Astrocyte (in vitro differentiated cells and primary cell): ENCODE data around the gene BRSK1. TPM values are rescaled to one million over a fixed set of nuclear protein-coding genes. Genes with fewer than 3 reads are reported as not detected.

Source experiments
- DNase-seq: peaks from one replicate; pipeline ENCODE4 v3.0.0-alpha.2; 2010; ENCODE audit warnings: low read depth
- FAIRE-seq: peaks from 2 replicates; lab custom pipeline; 2011; peaks lifted over from hg19 to GRCh38; lab: Jason Lieb, UNC
- H2AFZ ChIP-seq: 2 replicates; pipeline ENCODE4 v1.6.0; 2012; ENCODE audit warnings: low read depth, low read length, inconsistent platforms
- H3K27ac ChIP-seq: 2 replicates; pipeline ENCODE4 v1.5.1; 2011; ENCODE audit warnings: low read depth, low read length, inconsistent platforms
- H3K27me3 ChIP-seq: 2 replicates; pipeline ENCODE4 v1.6.0; 2011; ENCODE audit warnings: low read length, inconsistent platforms; ENCODE audit not compliant: insufficient read depth
- H3K36me3 ChIP-seq: 2 replicates; pipeline ENCODE4 v1.5.1; 2011; ENCODE audit warnings: low read length, inconsistent platforms; ENCODE audit not compliant: insufficient read depth
- H3K4me1 ChIP-seq: 2 replicates; pipeline ENCODE4 v1.5.1; 2011; ENCODE audit warnings: low read length, inconsistent platforms; ENCODE audit not compliant: insufficient read depth
- H3K4me2 ChIP-seq: 2 replicates; pipeline ENCODE4 v1.6.0; 2012; ENCODE audit warnings: low read length, inconsistent platforms
- H3K4me3 ChIP-seq: 2 replicates; pipeline ENCODE4 v1.5.1; 2011; ENCODE audit warnings: low read depth, mild to moderate bottlenecking, low read length, inconsistent platforms; ENCODE audit not compliant: insufficient read depth
- H3K79me2 ChIP-seq: 2 replicates; pipeline ENCODE4 v1.6.0; 2012; ENCODE audit warnings: mild to moderate bottlenecking, low read length, inconsistent platforms; ENCODE audit not compliant: insufficient read depth
- H3K9ac ChIP-seq: 2 replicates; pipeline ENCODE4 v1.6.0; 2012; ENCODE audit warnings: mild to moderate bottlenecking, low read length, inconsistent platforms
- H3K9me3 ChIP-seq: 2 replicates; pipeline ENCODE4 v1.5.1; 2012; ENCODE audit warnings: low read depth, mild to moderate bottlenecking, low read length, inconsistent platforms; ENCODE audit not compliant: insufficient read depth
- H4K20me1 ChIP-seq: 2 replicates; pipeline ENCODE4 v1.6.0; 2012; ENCODE audit warnings: low read length, inconsistent platforms; ENCODE audit not compliant: insufficient read depth
- H3K27ac Mint-ChIP-seq: one replicate; pipeline ENCODE4 v1.8.0; 2021; ENCODE audit warnings: mild to moderate bottlenecking, mixed read lengths; ENCODE audit not compliant: unreplicated experiment
- H3K27me3 Mint-ChIP-seq: one replicate; pipeline ENCODE4 v1.8.0; 2021; ENCODE audit warnings: low read depth, mixed read lengths; ENCODE audit not compliant: unreplicated experiment
- H3K36me3 Mint-ChIP-seq: one replicate; pipeline ENCODE4 v1.8.0; 2021; ENCODE audit warnings: low read depth, mixed read lengths; ENCODE audit not compliant: unreplicated experiment
- H3K4me1 Mint-ChIP-seq: one replicate; pipeline ENCODE4 v1.8.0; 2021; ENCODE audit warnings: low read depth, mixed read lengths; ENCODE audit not compliant: unreplicated experiment
- H3K4me3 Mint-ChIP-seq: one replicate; pipeline ENCODE4 v1.8.0; 2021; ENCODE audit warnings: mild to moderate bottlenecking, moderate library complexity, mixed read lengths; ENCODE audit not compliant: unreplicated experiment
- H3K9me3 Mint-ChIP-seq: one replicate; pipeline ENCODE4 v1.8.0; 2021; ENCODE audit warnings: mild to moderate bottlenecking, mixed read lengths; ENCODE audit not compliant: unreplicated experiment
- CTCF ChIP-seq: IDR thresholded peaks from 2 replicates; pipeline ENCODE4 v1.5.1; 2011; ENCODE audit warnings: low read depth, mild to moderate bottlenecking, inconsistent platforms, low read length, moderate library complexity; ENCODE audit not compliant: insufficient read depth
- EZH2 ChIP-seq: IDR thresholded peaks from 2 replicates; pipeline ENCODE4 v1.6.1; 2012; ENCODE audit warnings: mild to moderate bottlenecking, low read length, inconsistent platforms; ENCODE audit not compliant: insufficient read depth
- total RNA-seq: library from RNA; stranded (reverse); gene quantifications from 2 replicates; pipeline ENCODE4 v1.2.1, GENCODE V29; 2021

The BRSK1 gene
- total RNA-seq, 1 donor from 2014 or later: 18.8 TPM

GRCh38 chr19:55311397-55311796 lies 27.6 kb downstream of the BRSK1 start:
- FAIRE-seq: no peak

GRCh38 chr19:55311797-55312196 lies 28.0 kb downstream of the BRSK1 start:
- no peaks in the 10 kb centered on the region for H3K4me1 ChIP-seq
- H3K9me3 ChIP-seq: peaks cover 3% of the 10 kb centered on the region
- Mint-ChIP-seq H3K4me3 (no peak overlapping the region), H3K27ac (no peak overlapping the region), H3K4me1 (no peaks in the 10 kb centered on the region), H3K9me3 (no peaks in the 10 kb centered on the region), H3K36me3 (peaks cover 24% of the 10 kb centered on the region), H3K27me3 (no peaks in the 10 kb centered on the region)
- no peaks in the 10 kb centered on the region for H3K79me2 ChIP-seq
- no peak overlapping the region for H3K4me3 ChIP-seq
- peaks cover 6% of the 10 kb centered on the region for H3K36me3 ChIP-seq
- no peaks in the 10 kb centered on the region for H4K20me1 ChIP-seq
- no peak overlapping the region for H3K27ac ChIP-seq
- no peak for DNase-seq
- no peak for FAIRE-seq
- no peaks in the 10 kb centered on the region for H3K27me3 ChIP-seq
- no peak overlapping the region for H3K4me2 ChIP-seq
- no peak for TF ChIP-seq EZH2
- TF ChIP-seq CTCF: no peak
- H2AFZ ChIP-seq: no peak overlapping the region
- H3K9ac ChIP-seq: no peak overlapping the region

More at GRCh38 chr19:55311397-55311796, 27.6 kb downstream of the BRSK1 start:
- Histone ChIP-seq H3K36me3 (peaks cover 8% of the 10 kb centered on the region), H3K27ac (no peak overlapping the region), H3K9ac (no peak overlapping the region), H2AFZ (no peak overlapping the region), H3K4me3 (no peak overlapping the region), H4K20me1 (no peaks in the 10 kb centered on the region), H3K27me3 (no peaks in the 10 kb centered on the region), H3K79me2 (no peaks in the 10 kb centered on the region), H3K4me2 (no peak overlapping the region), H3K4me1 (no peaks in the 10 kb centered on the region), H3K9me3 (peaks cover 3% of the 10 kb centered on the region)
- no peak overlapping the region for H3K27ac Mint-ChIP-seq
- H3K36me3 Mint-ChIP-seq: peaks cover 27% of the 10 kb centered on the region
- no peaks in the 10 kb centered on the region for H3K27me3 Mint-ChIP-seq
- no peak for DNase-seq
- H3K4me1 Mint-ChIP-seq: no peaks in the 10 kb centered on the region
- TF ChIP-seq EZH2 (no peak), CTCF (no peak)
- no peaks in the 10 kb centered on the region for H3K9me3 Mint-ChIP-seq
- H3K4me3 Mint-ChIP-seq: no peak overlapping the region

DNA sequence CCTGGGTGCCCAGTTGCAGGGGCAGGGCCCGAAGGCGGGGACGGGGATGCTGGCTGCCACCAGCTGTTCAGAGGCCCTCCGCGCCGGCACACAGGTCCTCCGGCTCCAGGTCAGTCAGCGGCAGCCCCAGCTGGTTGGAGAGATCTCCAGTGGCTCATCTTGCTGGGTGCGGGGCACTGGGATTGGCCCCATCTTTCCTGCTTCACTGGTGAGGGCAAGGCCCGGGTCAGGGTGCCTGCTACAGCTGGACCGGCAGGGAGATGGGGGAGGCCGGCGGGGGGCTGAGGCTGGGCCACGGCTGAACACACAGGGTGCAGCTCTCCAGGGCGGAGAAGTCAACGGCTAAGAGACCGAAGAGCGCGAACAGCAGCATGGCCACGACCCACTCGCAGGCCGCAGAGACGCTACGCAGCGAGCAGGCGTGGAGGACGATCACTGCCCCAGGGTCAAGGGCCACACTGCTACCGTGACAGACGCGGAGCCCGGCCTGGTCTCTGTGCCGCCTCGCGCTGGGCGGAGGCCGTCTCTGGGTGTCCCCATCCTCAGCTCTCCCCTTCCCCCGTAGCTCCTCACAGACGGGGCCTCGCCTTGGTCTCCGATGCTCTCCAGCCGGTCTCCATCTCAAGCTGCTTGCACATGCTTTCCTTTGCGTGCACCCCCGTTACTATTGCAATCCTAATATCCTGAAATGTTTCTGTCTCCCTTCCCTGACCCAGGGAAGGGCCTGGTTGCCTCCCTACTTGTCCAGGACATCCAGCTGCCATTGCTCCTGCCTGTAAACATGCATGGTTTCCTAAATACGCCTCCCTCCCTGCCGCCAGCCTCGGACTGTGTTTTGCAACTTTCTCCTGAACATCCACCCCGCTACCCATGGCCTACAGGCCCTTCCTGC lies 29.1 kb downstream of the BRSK1 start:
- no peaks in the 10 kb centered on the region for H3K27me3 Mint-ChIP-seq
- H3K4me1 ChIP-seq: no peaks in the 10 kb centered on the region
- H3K27ac Mint-ChIP-seq: peak overlapping the region; percentile 68
- peaks cover 3% of the 10 kb centered on the region for H3K9me3 ChIP-seq
- DNase-seq: no peak
- peaks cover 3% of the 10 kb centered on the region for H3K36me3 ChIP-seq
- no peak overlapping the region for H3K9ac ChIP-seq
- no peak overlapping the region for H3K27ac ChIP-seq
- H3K4me2 ChIP-seq: no peak overlapping the region
- H3K4me3 ChIP-seq: no peak overlapping the region
- no peaks in the 10 kb centered on the region for H4K20me1 ChIP-seq
- no peak for FAIRE-seq
- H3K36me3 Mint-ChIP-seq: peaks cover 22% of the 10 kb centered on the region
- no peak overlapping the region for H2AFZ ChIP-seq
- TF ChIP-seq CTCF (no peak), EZH2 (no peak)
- no peaks in the 10 kb centered on the region for H3K4me1 Mint-ChIP-seq
- H3K4me3 Mint-ChIP-seq: no peak overlapping the region
- no peaks in the 10 kb centered on the region for H3K79me2 ChIP-seq
- no peaks in the 10 kb centered on the region for H3K27me3 ChIP-seq
- H3K9me3 Mint-ChIP-seq: no peaks in the 10 kb centered on the region
